Keratinocyte (primary cell): ENCODE measurements around the gene FNBP1.

ENCODE experiments used
- CTCF ChIP-seq, 3 experiments: IDR thresholded peaks in 1 of 3; conservative IDR thresholded peaks in 1 of 3; optimal IDR thresholded peaks in 1 of 3; 2 replicates in 2 of 3; 3 replicates in 1 of 3; pipeline versions ENCODE3 to v1.5.1; 2011; ENCODE audit warnings: low read length in 3 of 3, mild to moderate bottlenecking in 3 of 3, moderate library complexity in 2 of 3, control low read depth in 1 of 3, inconsistent platforms in 1 of 3; ENCODE audit not compliant: insufficient read depth in 2 of 3; ENCODE audit errors: extremely low read depth in 1 of 3
- EZH2 ChIP-seq: IDR thresholded peaks from one replicate; pipeline ENCODE4 v1.6.1; 2012; ENCODE audit warnings: inconsistent platforms, mild to moderate bottlenecking, low read length, moderate library complexity

- TF ChIP-seq CTCF (optimal IDR thresholded peaks at IDR 0.05 in 1 of 3, IDR thresholded peaks at IDR 0.05 in 1 of 3, conservative IDR thresholded peaks at IDR 0.05 in 1 of 3; ENCODE audit: extremely low read depth in 1 of 3, insufficient read depth in 2 of 3, low read length in 3 of 3) (peak; percentile 33 to 46 (median 34)), EZH2 (no peak)
These were observed 157.8 kb downstream of the FNBP1 start for GRCh38 chr9:129885018-129885669.
